H1 (cell line): ENCODE data around the gene PCGF3. TPM values are rescaled to one million over a fixed set of nuclear protein-coding genes. Genes with fewer than 3 reads are reported as not detected.
A peak's percentile ranks its signal among the peaks of the same experiment; 100 is the strongest.

ENCODE experiments used
- CTCF ChIA-PET: fragments of 300-600 bp; sonication (Branson Sonifier 250); formaldehyde crosslinking; loops from one replicate; lab custom pipeline; 2021; ENCODE audit not compliant: partially characterized antibody; lab: Charles Lee
- POLR2A ChIA-PET: fragments of 300-600 bp; sonication (Branson Sonifier 250); formaldehyde crosslinking; loops from one replicate; lab custom pipeline; 2021; ENCODE audit warnings: inconsistent platforms; ENCODE audit not compliant: partially characterized antibody; lab: Charles Lee
- DNase-seq, 2 experiments: peaks; one replicate each; pipeline versions ENCODE4 v3.0.0 to v3.0.0-alpha.2; 2010 to 2022; ENCODE audit warnings: low spot score in 2 of 2, low read depth in 1 of 2, mixed read lengths in 1 of 2
- FAIRE-seq: peaks from 2 replicates; lab custom pipeline; 2011; peaks lifted over from hg19 to GRCh38; lab: Jason Lieb, UNC
- H2AFZ ChIP-seq: 2 replicates; pipeline ENCODE4 v1.8.1; 2012; ENCODE audit warnings: low read length, inconsistent platforms
- H2AK5ac ChIP-seq: 2 replicates; pipeline ENCODE4 v1.6.1; 2013; ENCODE audit warnings: low read depth, low read length
- H2BK120ac ChIP-seq: replicated peaks from 2 replicates; pipeline ENCODE3; 2013; ENCODE audit warnings: low read depth, low read length, inconsistent platforms
- H2BK12ac ChIP-seq: 2 replicates; pipeline ENCODE4 v1.6.1; 2013; ENCODE audit warnings: low read depth, low read length
- H2BK15ac ChIP-seq: 2 replicates; pipeline ENCODE4 v1.6.1; 2013; ENCODE audit warnings: low read length
- H2BK20ac ChIP-seq: 2 replicates; pipeline ENCODE4 v1.6.1; 2013; ENCODE audit warnings: low read length
- H2BK5ac ChIP-seq: 2 replicates; pipeline ENCODE4 v1.6.1; 2013; ENCODE audit warnings: low read depth, low read length
- H3K14ac ChIP-seq: 2 replicates; pipeline ENCODE4 v1.6.1; 2013; ENCODE audit warnings: inconsistent platforms; ENCODE audit not compliant: insufficient read length
- H3K18ac ChIP-seq: 2 replicates; pipeline ENCODE4 v1.6.1; 2013; ENCODE audit warnings: low read length; ENCODE audit errors: extremely low read depth
- H3K23ac ChIP-seq: 2 replicates; pipeline ENCODE4 v1.6.1; 2013; ENCODE audit warnings: inconsistent platforms; ENCODE audit not compliant: insufficient read length
- H3K23me2 ChIP-seq: 2 replicates; pipeline ENCODE4 v1.6.1; 2013; ENCODE audit warnings: low read depth, low read length
- H3K27ac ChIP-seq: 2 replicates; pipeline ENCODE4 v1.6.1; 2011; ENCODE audit warnings: low read depth, low read length, inconsistent platforms
- H3K27me3 ChIP-seq, 4 experiments: replicated peaks in 1 of 4; 1 replicate in 1 of 4; 2 replicates in 3 of 4; pipeline versions ENCODE4 v1.6.1 to v1.8.1; 2011 to 2013; ENCODE audit warnings: low read length in 3 of 4, mild to moderate bottlenecking in 3 of 4, inconsistent platforms in 2 of 4, mixed read lengths in 2 of 4, moderate library complexity in 1 of 4; ENCODE audit not compliant: control insufficient read depth in 3 of 4, insufficient read depth in 3 of 4; ENCODE audit errors: extremely low read depth in 1 of 4
- H3K36me3 ChIP-seq, 4 experiments: 2 replicates each; pipeline versions ENCODE4 v1.6.1 to v1.8.1; 2011 to 2013; ENCODE audit warnings: mild to moderate bottlenecking in 4 of 4, low read length in 3 of 4, moderate library complexity in 2 of 4, control low read depth in 1 of 4, inconsistent platforms in 1 of 4; ENCODE audit not compliant: insufficient read depth in 4 of 4, control insufficient read depth in 2 of 4
- H3K4ac ChIP-seq: replicated peaks from 2 replicates; pipeline ENCODE3; 2013; ENCODE audit warnings: low read length, low read depth, mixed read lengths, inconsistent platforms; ENCODE audit not compliant: insufficient read length
- H3K4me1 ChIP-seq, 4 experiments: replicated peaks in 1 of 4; 1 replicate in 1 of 4; 2 replicates in 3 of 4; pipeline versions ENCODE4 v1.6.1 to v1.8.1; 2011 to 2013; ENCODE audit warnings: low read length in 3 of 4, inconsistent platforms in 2 of 4, mixed read lengths in 1 of 4; ENCODE audit not compliant: insufficient read depth in 4 of 4, control insufficient read depth in 3 of 4
- H3K4me2 ChIP-seq, 2 experiments: 2 replicates each; pipeline versions ENCODE4 v1.6.1 to v1.8.1; 2011 to 2013; ENCODE audit warnings: low read depth in 2 of 2, low read length in 2 of 2, control low read depth in 1 of 2, inconsistent platforms in 1 of 2, mild to moderate bottlenecking in 1 of 2; ENCODE audit not compliant: insufficient read depth in 1 of 2
- H3K4me3 ChIP-seq, 4 experiments: fragments of 200-600, 300-600 bp in 1 of 4; sonication (generic), shearing (Covaris generic), sonication (Bioruptor Twin) in 1 of 4; 2 replicates each; pipeline versions ENCODE4 v1.5.1 to v1.8.1; 2011 to 2016; ENCODE audit warnings: low read length in 4 of 4, low read depth in 3 of 4, control low read depth in 2 of 4, inconsistent platforms in 2 of 4, mild to moderate bottlenecking in 2 of 4, mixed read lengths in 1 of 4, moderate library complexity in 1 of 4; ENCODE audit not compliant: insufficient read depth in 2 of 4; ENCODE audit errors: extremely low read depth in 1 of 4
- H3K56ac ChIP-seq: replicated peaks from 2 replicates; pipeline ENCODE3; 2013; ENCODE audit warnings: low read depth, mild to moderate bottlenecking, mixed read lengths, low read length, inconsistent platforms; ENCODE audit not compliant: insufficient read length
- H3K79me1 ChIP-seq: 2 replicates; pipeline ENCODE4 v1.6.1; 2013; ENCODE audit warnings: low read depth, low read length, control low read depth
- H3K79me2 ChIP-seq, 2 experiments: 2 replicates each; pipeline versions ENCODE4 v1.6.1 to v1.8.1; 2012 to 2013; ENCODE audit warnings: low read length in 2 of 2, mild to moderate bottlenecking in 2 of 2, inconsistent platforms in 1 of 2; ENCODE audit not compliant: insufficient read depth in 2 of 2, control insufficient read depth in 1 of 2
- H3K9ac ChIP-seq, 4 experiments: replicated peaks in 1 of 4; 1 replicate in 1 of 4; 2 replicates in 3 of 4; pipeline versions ENCODE4 v1.6.1 to v1.8.1; 2011 to 2013; ENCODE audit warnings: low read depth in 3 of 4, low read length in 3 of 4, control low read depth in 2 of 4, mild to moderate bottlenecking in 2 of 4, moderate library complexity in 2 of 4, inconsistent platforms in 1 of 4; ENCODE audit errors: extremely low read depth in 1 of 4
- H3K9me3 ChIP-seq, 2 experiments: 2 replicates each; pipeline versions ENCODE4 v1.6.1 to v1.8.1; 2012 to 2013; ENCODE audit warnings: mild to moderate bottlenecking in 2 of 2, moderate library complexity in 2 of 2, control low read depth in 1 of 2, inconsistent platforms in 1 of 2, low read depth in 1 of 2, low read length in 1 of 2, mixed read lengths in 1 of 2; ENCODE audit not compliant: insufficient read depth in 2 of 2
- H4K20me1 ChIP-seq, 2 experiments: replicated peaks in 1 of 2; 2 replicates each; pipeline versions ENCODE3 to v1.8.1; 2011 to 2013; ENCODE audit warnings: inconsistent platforms in 2 of 2, low read length in 2 of 2, mild to moderate bottlenecking in 1 of 2; ENCODE audit not compliant: insufficient read depth in 2 of 2, control insufficient read depth in 1 of 2
- H4K5ac ChIP-seq: 2 replicates; pipeline ENCODE4 v1.6.1; 2013; ENCODE audit warnings: low read length, low read depth, mixed read lengths, inconsistent platforms; ENCODE audit not compliant: insufficient read length
- H4K8ac ChIP-seq: 2 replicates; pipeline ENCODE4 v1.8.0; 2013; ENCODE audit warnings: mild to moderate bottlenecking, moderate library complexity, low read length, inconsistent platforms; ENCODE audit not compliant: insufficient read depth; ENCODE audit errors: extremely low read depth
- H4K91ac ChIP-seq: replicated peaks from 2 replicates; pipeline ENCODE3; 2013; ENCODE audit warnings: low read length, mixed read lengths, inconsistent platforms; ENCODE audit not compliant: insufficient read length
- E2F6 ChIP-seq: IDR thresholded peaks from 2 replicates; pipeline ENCODE4 v1.6.1; 2012; ENCODE audit warnings: inconsistent platforms
- GABPA ChIP-seq: IDR thresholded peaks from 2 replicates; pipeline ENCODE4 v1.6.1; 2011; ENCODE audit warnings: mild to moderate bottlenecking, low read length, moderate library complexity, borderline replicate concordance; ENCODE audit not compliant: insufficient read depth
- RXRA ChIP-seq: IDR thresholded peaks from 2 replicates; pipeline ENCODE4 v1.6.1; 2011; ENCODE audit warnings: low read depth, mild to moderate bottlenecking, low read length, moderate library complexity; ENCODE audit not compliant: insufficient read depth
- SUZ12 ChIP-seq: fragments of 200-600 bp; sonication (generic); IDR thresholded peaks from 2 replicates; pipeline ENCODE4 v1.6.1; 2012; ENCODE audit warnings: mild to moderate bottlenecking, inconsistent platforms, low read length, moderate library complexity, mixed read lengths
- TBP ChIP-seq: IDR thresholded peaks from 2 replicates; pipeline ENCODE4 v1.6.1; 2011; ENCODE audit warnings: low read depth, low read length, improper control_type of control experiment
- TEAD4 ChIP-seq: IDR thresholded peaks from 2 replicates; pipeline ENCODE4 v1.6.1; 2012; ENCODE audit warnings: low read depth, low read length, inconsistent platforms, mixed read lengths
- WGBS, 2 experiments: shearing (Covaris generic) in 1 of 2; methylation state at CpG; one replicate each; pipeline versions ENCODE4 v1.1.6 to v1.1.7; 2013 to 2015; ENCODE audit warnings: low lambda C conversion rate in 2 of 2, mixed read lengths in 2 of 2, inconsistent platforms in 1 of 2, low coverage in 1 of 2, missing lambda C conversion rate in 1 of 2; ENCODE audit not compliant: insufficient replicate concordance in 2 of 2, insufficient coverage in 1 of 2, insufficient read length in 1 of 2; ENCODE audit errors: extremely low coverage in 1 of 2, missing lambda C conversion rate in 1 of 2; 5-methylcytosine and 5-hydroxymethylcytosine counted together
- polyA plus RNA-seq, 7 experiments: library from polyadenylated mRNA; depleted of rRNA in 3 of 7; stranded (reverse) in 5 of 7; unstranded in 2 of 7; fragments of >200 nt in 5 of 7; fragments of 200-250 nt in 2 of 7; gene quantifications; 1 replicate in 5 of 7; 2 replicates in 1 of 7; 4 replicates in 1 of 7; pipeline versions ENCODE4 v1.2.1 to v1.2.3, GENCODE V29; 2011 to 2013; ENCODE audit warnings: missing spikeins in 2 of 7, mixed read lengths in 2 of 7
- total RNA-seq: library from RNA; stranded (reverse); fragmentation: NEBNext Ultra II Directional; extraction: Animal tissue kit (Norgen Biotek cat#: 25700); gene quantifications from 2 replicates; pipeline ENCODE4 v1.2.1, GENCODE V29; 2021

PCGF3 gene
- total and polyA plus RNA-seq, 2 of the 8 experiments (the other 6 are each of a cell fraction or from before 2014, with no cell fraction given): 52.7 to 52.9 TPM

DNA sequence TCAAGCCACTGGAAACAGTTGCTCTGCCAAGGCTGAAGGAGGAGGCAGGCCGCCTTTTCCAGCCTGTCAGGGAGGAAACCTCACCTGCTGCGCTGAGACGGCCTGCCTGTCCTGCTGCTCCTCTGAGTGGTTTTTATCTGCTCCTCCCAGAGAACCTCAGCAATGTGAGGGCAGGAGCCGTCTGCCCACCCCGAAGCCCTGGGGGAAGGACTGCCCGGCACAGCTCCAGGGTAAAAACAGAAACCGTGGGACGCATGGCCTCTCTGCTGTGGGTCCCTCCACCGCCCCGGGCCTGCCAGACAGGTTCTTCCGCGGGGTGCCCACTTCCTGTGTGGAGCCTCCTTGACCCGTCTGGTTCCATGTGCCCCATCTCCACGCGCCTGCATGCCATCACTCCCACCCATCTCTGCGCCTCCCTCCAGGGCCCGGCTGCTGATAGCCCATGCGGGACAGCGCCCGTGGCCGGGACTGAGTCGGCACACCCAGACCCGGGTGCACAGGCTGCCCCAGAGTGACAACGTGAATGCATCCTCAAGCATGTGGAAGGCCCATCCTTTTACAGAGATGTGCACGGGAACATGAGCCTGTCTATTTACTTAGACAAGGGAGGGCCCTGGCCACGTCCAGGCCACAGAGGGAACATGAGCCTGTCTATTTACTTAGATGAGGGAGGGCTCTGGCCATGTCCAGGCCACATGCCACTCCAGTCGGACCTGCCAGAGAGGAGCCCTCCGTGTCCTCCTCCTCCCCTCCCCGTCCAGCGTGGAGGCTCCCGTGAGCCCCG is 12.7 kb upstream of the PCGF3 start:
- Histone ChIP-seq H3K23me2 (peaks cover 8% of the 10 kb centered on the region; the same call in 1 of the 2 replicates), H3K4me1 (peaks cover 0 to 17% (median 8%) of the 10 kb centered on the region in 4 experiments; a peak in 6 of 7 replicates), H3K4me3 (no peak overlapping the region), H2AFZ (peak overlapping the region; percentile 28; the same call in 1 of the 2 replicates), H3K79me1 (no peaks in the 10 kb centered on the region), H3K23ac (no peak overlapping the region), H4K8ac (peak overlapping the region; percentile 59), H3K18ac (no peak overlapping the region; the same call in 1 of the 2 replicates), H3K4ac (no peak overlapping the region), H2BK120ac (no peak overlapping the region), H3K9ac (no peak overlapping the region), H4K20me1 (no peaks in the 10 kb centered on the region), H2BK15ac (peak overlapping the region; percentile 95; the same call in 1 of the 2 replicates), H2BK20ac (peak overlapping the region; percentile 0; the same call in 1 of the 2 replicates), H3K56ac (no peak overlapping the region), H2BK5ac (no peak overlapping the region; the same call in 1 of the 2 replicates), H3K27me3 (peaks cover 0 to 4% (median 0%) of the 10 kb centered on the region in 4 experiments; a peak in 1 of 7 replicates), H4K5ac (no peak overlapping the region), H2AK5ac (no peak overlapping the region), H3K36me3 (no peaks in the 10 kb centered on the region), H3K27ac (no peak overlapping the region), H2BK12ac (peak overlapping the region; percentile 30), H3K4me2 (no peak overlapping the region), H3K9me3 (no peaks in the 10 kb centered on the region), H3K14ac (no peak overlapping the region), H4K91ac (peak overlapping the region; percentile 62), H3K79me2 (no peaks in the 10 kb centered on the region)
- ChIA-PET CTCF (interaction anchor here (1.2 to 3.2 kb wide), 3 partner anchors 8 to 73 kb away, joined by 5 to 15 read pairs (median 7); no protein-coding TSS in a partner anchor), POLR2A (interaction anchor here (0.7 to 1.7 kb wide), 2 partner anchors 15 to 27 kb away, joined by 3 to 5 read pairs; no protein-coding TSS in a partner anchor)
- WGBS, 2 experiments: 84% methylated on average over 29 of the region's 32 CpGs; no CpG with 5 or more reads in 1 of the 2 experiments
- DNase-seq (no peak), FAIRE-seq (no peak)
- TF ChIP-seq SUZ12: no peak
- peak; percentile 33; the same call in 1 of the 2 replicates for TF ChIP-seq E2F6
- TF ChIP-seq GABPA: no peak
- no peak for TF ChIP-seq TBP
- TF ChIP-seq RXRA: no peak
- no peak for TF ChIP-seq TEAD4
